ENCODE measurements around the gene HES2.
"Not testable (repeated sequence)": the region's sequence is repeated elsewhere in the genome, so short reads cannot be mapped to it uniquely, and the experiment has no call there.

DNA sequence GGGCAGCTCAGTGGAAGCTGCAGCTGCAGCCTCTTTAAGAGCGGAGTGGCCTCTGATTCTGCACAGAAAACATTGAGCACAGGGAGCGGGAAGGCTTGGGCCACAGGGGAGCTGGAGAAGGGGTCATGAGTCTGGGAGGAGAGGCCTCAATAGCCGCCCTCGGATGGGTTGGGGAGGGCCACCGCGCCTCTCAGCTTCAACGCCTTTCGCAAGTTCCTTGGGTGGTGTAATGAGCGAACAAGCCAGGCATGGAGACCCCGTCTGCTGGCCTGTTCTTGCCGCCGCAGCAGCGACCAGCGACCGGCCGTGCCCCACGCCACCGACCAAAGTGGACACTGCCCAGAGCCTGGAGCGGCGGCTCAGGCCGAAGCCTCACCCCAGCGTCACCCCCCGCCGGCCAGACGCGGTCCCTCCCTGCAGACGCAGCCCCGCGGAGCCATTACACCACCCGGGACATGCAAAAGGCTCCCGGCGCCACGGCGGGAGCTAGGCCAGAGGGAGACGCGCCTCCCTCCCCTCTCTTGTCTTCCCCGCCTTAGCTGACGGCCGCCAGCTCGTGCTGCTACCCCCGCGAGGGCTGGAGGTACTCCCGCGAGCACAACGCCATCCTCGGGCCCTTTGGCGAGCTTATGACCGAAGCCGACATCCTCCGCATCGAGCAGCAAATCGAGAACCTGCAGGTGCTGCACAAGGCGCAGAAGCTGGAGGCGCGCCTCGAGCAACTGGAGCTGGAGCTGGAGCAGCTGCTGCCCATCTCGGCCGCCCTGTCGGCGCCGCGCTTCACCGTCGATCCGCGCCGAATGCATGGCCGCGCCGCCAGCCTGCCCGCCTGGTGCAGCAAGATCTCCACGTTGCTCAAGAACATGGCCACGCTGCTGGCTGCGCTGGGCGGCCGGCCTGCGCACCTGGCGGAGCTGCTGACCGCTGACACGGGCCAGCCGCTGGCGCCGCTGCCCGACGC, 34.5 kb upstream of the HES2 start:
- TF ChIP-seq, protein P1, sequence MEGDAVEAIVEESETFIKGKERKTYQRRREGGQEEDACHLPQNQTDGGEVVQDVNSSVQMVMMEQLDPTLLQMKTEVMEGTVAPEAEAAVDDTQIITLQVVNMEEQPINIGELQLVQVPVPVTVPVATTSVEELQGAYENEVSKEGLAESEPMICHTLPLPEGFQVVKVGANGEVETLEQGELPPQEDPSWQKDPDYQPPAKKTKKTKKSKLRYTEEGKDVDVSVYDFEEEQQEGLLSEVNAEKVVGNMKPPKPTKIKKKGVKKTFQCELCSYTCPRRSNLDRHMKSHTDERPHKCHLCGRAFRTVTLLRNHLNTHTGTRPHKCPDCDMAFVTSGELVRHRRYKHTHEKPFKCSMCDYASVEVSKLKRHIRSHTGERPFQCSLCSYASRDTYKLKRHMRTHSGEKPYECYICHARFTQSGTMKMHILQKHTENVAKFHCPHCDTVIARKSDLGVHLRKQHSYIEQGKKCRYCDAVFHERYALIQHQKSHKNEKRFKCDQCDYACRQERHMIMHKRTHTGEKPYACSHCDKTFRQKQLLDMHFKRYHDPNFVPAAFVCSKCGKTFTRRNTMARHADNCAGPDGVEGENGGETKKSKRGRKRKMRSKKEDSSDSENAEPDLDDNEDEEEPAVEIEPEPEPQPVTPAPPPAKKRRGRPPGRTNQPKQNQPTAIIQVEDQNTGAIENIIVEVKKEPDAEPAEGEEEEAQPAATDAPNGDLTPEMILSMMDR (IDR thresholded peaks at IDR 0.05): not testable (repeated sequence)
- TF ChIP-seq POLR2AphosphoS5, POLR2A (IDR thresholded peaks at IDR 0.05): not testable (repeated sequence)

Measured in transverse colon (tissue), 4 donors.